GM19324 (cell line): Measurements from ENCODE around the gene NKX2-4.

Experiments
- ATAC-seq: cut with Tn5 transposase; IDR thresholded peaks from one replicate; pipeline ENCODE4 v1.9.1; 2021; ENCODE audit warnings: mild to moderate bottlenecking, moderate library complexity; ENCODE audit not compliant: unreplicated experiment, low FRiP score

Gene NKX2-4

DNA sequence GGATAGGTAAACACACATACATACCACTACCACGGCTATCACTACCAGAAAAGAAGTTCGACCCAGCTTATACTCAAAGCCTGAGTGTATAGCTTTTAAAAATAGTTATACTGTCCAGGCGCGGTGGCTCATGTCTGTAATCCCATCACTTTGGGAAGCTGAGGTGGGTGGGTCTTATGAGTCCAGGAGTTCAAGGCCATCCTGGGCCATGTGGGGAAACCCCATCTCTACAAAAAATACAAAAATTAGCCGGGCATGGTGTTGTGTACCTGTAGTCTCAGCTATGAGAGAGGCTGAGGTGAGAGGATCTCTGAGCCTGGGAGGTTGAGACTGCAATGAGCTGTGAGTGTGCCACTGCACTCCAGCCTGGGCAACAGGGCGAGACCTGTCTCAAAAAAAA, 32.9 kb downstream of the NKX2-4 start:
- no peak for ATAC-seq

- no peak for ATAC-seq
Measured at GRCh38 chr20:21361266-21361665, 36.1 kb downstream of the NKX2-4 start.

DNA sequence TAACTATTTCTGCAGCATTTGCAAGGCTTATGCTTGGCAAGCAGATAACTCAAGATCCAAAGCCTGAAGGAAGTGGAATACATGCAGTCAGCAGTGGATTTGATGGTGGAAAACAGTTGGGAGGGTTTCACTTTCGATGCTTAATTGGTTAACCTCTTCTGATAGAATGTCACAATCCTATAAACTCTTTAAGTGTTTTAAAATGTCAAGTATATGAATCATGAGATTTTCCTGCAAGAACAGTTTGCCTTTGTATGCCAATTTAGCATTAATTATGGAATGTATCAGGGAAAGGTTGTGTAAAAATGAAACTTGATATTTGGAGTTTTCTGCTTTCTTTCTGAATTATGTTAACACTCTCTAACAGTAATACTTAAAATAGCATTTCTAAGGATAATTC, 36.6 kb downstream of the NKX2-4 start:
- no peak for ATAC-seq

GRCh38 chr20:21358737-21359136, 38.6 kb downstream of the NKX2-4 start:
- no peak for ATAC-seq

- ATAC-seq, result no peak
Measured at GRCh38 chr20:21357844-21358243, 39.5 kb downstream of the NKX2-4 start.

DNA sequence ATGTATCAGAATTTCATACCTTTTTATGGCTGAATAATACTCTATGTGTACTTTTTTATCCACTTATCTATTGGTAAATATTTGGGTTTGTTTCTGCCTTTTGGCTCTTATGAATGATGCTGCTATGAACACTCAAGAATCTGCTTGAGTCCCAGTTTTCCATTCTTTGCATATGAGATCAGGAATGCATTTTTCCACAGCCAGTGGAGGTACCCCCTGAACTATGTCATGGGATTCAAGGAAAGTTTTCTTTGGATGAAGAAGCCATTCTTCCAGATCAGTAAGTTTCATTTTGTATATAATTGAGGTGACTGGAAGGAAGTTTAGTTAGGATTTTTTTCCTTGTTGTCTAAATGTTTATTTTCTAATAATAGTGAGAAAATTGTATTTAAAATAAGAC, 40.9 kb downstream of the NKX2-4 start:
- no peak for ATAC-seq

- no peak for ATAC-seq
Measured at GRCh38 chr20:21355981-21356380, 41.3 kb downstream of the NKX2-4 start.

GRCh38 chr20:21353236-21353635, 44.1 kb downstream of the NKX2-4 start:
- no peak for ATAC-seq

- ATAC-seq, result no peak
Measured at GRCh38 chr20:21352703-21353102, 44.6 kb downstream of the NKX2-4 start.
